Smooth muscle cell (in vitro differentiated cells): ENCODE measurements around the gene NUSAP1. TPM values are rescaled to one million over a fixed set of nuclear protein-coding genes. Genes with fewer than 3 reads are reported as not detected.

Experiments
- DNase-seq: peaks from one replicate; lab custom pipeline; 2025; ENCODE audit not compliant: unreplicated experiment; lab: John Stamatoyannopoulos, UW
- H2AFZ ChIP-seq: fragments of 200-600 bp; sonication (generic); 2 replicates; pipeline ENCODE4 v1.6.0; 2016; ENCODE audit warnings: antibody characterized with exemption, low read depth, mild to moderate bottlenecking
- H3F3A ChIP-seq: fragments of 200-600 bp; sonication (generic); 2 replicates; pipeline ENCODE4 v1.6.0; 2017; ENCODE audit warnings: antibody characterized with exemption, low read depth
- H3K27ac ChIP-seq: fragments of 200-600 bp; sonication (generic); 2 replicates; pipeline ENCODE4 v1.5.1; 2016; ENCODE audit warnings: low read depth, mild to moderate bottlenecking
- H3K27me3 ChIP-seq: fragments of 200-600 bp; sonication (generic); 2 replicates; pipeline ENCODE4 v1.6.1; 2016; ENCODE audit warnings: low read depth, mild to moderate bottlenecking
- H3K36me3 ChIP-seq: fragments of 200-600 bp; sonication (generic); 2 replicates; pipeline ENCODE4 v1.5.1; 2016; ENCODE audit warnings: low read depth
- H3K4me1 ChIP-seq: fragments of 200-600 bp; sonication (generic); 2 replicates; pipeline ENCODE4 v1.5.1; 2016; ENCODE audit warnings: low read depth
- H3K4me2 ChIP-seq: fragments of 200-600 bp; sonication (generic); 2 replicates; pipeline ENCODE4 v1.6.0; 2016; ENCODE audit warnings: mild to moderate bottlenecking
- H3K4me3 ChIP-seq: fragments of 200-600 bp; sonication (generic); 2 replicates; pipeline ENCODE4 v1.5.1; 2016; ENCODE audit warnings: mild to moderate bottlenecking
- H3K79me2 ChIP-seq: fragments of 200-600 bp; sonication (generic); 2 replicates; pipeline ENCODE4 v1.6.0; 2016; ENCODE audit warnings: low read depth, mild to moderate bottlenecking
- H3K9ac ChIP-seq: fragments of 200-600 bp; sonication (generic); 2 replicates; pipeline ENCODE4 v1.6.0; 2016; ENCODE audit warnings: low read depth
- H3K9me3 ChIP-seq: fragments of 200-600 bp; sonication (generic); replicated peaks from 2 replicates; pipeline ENCODE4 v1.5.1; 2016; ENCODE audit warnings: low read depth
- H4K20me1 ChIP-seq: fragments of 200-600 bp; sonication (generic); 2 replicates; pipeline ENCODE4 v1.6.0; 2016; ENCODE audit warnings: low read depth
- WGBS: methylation state at CpG from one replicate; pipeline ENCODE4 v1.1.7; 2016; ENCODE audit warnings: low lambda C conversion rate; 5-methylcytosine and 5-hydroxymethylcytosine counted together
- polyA plus RNA-seq: library from polyadenylated mRNA; unstranded; fragments of >200 nt; fragmentation: Nextera tagmentation; extraction: Ambion mirVana; gene quantifications from 2 replicates; pipeline ENCODE4 v1.2.1, GENCODE V29; 2016
- total RNA-seq: library from RNA; depleted of rRNA; stranded (reverse); fragments of >200 nt; gene quantifications from 2 replicates; pipeline ENCODE4 v1.2.3, GENCODE V29; 2014
- TF ChIP-seq, protein P1 (sequence below): fragments of 200-600 bp; sonication (generic); IDR thresholded peaks from 2 replicates; pipeline ENCODE4 v1.5.1; 2017; ENCODE audit warnings: borderline replicate concordance, mild to moderate bottlenecking, antibody characterized with exemption; ENCODE audit not compliant: insufficient read depth, poor library complexity, severe bottlenecking

The NUSAP1 gene
- total and polyA plus RNA-seq, 2 experiments from 2014 or later: 26.6 to 39.1 TPM

DNA sequence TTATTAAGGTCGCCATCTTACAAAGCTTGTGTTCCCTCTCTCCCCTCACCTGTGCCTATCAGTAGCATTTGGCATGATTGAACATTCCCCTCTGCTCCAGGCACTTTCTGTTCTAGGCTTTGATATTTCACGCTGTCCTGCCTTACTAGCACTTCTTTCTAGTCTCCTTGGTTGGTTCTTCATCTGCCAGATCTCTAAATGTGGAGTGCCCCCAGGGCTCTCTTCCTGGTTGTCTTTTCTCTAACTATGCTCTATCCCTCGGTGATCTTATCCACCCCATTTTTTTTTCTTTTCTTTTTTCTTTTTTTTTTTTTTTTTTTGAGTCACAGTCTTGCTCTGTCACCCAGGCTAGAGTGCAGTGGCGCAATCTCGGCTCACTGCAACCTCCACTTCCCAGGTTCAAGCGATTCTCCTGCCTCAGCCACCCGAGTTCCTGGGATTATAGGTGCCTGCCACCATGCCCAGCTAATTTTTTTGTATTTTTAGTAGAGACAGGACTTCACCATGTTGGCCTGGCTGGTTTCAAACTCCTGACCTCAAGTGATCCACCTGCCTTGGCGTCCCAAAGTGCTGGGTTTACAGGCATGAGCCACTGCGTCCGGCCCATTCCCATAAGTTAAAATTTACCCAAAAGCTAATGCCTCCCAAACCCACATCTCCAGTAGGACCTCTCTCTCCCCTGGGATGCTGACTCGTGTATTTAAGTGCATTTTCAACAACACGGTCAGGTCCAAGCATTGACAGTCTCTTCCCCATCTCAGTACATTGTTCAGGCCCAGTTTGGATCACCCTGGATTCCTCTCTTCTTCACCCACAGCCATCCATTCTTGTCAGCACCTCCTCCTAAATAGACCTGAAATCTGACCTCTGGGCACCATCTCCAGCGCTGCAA, 5.2 kb downstream of the NUSAP1 start:
- H3K4me3 ChIP-seq: no peak overlapping the region
- H3F3A ChIP-seq: no peaks in the 10 kb centered on the region
- 89% methylated on average over 13 of the region's 13 CpGs for WGBS
- no peaks in the 10 kb centered on the region for H3K9me3 ChIP-seq
- no peaks in the 10 kb centered on the region for H3K36me3 ChIP-seq
- peaks cover 68% of the 10 kb centered on the region for H3K79me2 ChIP-seq
- H3K9ac ChIP-seq: no peak overlapping the region
- no peak overlapping the region for H2AFZ ChIP-seq
- DNase-seq: no peak
- no peaks in the 10 kb centered on the region for H4K20me1 ChIP-seq
- H3K27ac ChIP-seq: no peak overlapping the region
- TF ChIP-seq, protein P1, sequence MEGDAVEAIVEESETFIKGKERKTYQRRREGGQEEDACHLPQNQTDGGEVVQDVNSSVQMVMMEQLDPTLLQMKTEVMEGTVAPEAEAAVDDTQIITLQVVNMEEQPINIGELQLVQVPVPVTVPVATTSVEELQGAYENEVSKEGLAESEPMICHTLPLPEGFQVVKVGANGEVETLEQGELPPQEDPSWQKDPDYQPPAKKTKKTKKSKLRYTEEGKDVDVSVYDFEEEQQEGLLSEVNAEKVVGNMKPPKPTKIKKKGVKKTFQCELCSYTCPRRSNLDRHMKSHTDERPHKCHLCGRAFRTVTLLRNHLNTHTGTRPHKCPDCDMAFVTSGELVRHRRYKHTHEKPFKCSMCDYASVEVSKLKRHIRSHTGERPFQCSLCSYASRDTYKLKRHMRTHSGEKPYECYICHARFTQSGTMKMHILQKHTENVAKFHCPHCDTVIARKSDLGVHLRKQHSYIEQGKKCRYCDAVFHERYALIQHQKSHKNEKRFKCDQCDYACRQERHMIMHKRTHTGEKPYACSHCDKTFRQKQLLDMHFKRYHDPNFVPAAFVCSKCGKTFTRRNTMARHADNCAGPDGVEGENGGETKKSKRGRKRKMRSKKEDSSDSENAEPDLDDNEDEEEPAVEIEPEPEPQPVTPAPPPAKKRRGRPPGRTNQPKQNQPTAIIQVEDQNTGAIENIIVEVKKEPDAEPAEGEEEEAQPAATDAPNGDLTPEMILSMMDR: no peak
- no peaks in the 10 kb centered on the region for H3K27me3 ChIP-seq
- no peak overlapping the region for H3K4me2 ChIP-seq
- peaks cover 14% of the 10 kb centered on the region for H3K4me1 ChIP-seq

DNA sequence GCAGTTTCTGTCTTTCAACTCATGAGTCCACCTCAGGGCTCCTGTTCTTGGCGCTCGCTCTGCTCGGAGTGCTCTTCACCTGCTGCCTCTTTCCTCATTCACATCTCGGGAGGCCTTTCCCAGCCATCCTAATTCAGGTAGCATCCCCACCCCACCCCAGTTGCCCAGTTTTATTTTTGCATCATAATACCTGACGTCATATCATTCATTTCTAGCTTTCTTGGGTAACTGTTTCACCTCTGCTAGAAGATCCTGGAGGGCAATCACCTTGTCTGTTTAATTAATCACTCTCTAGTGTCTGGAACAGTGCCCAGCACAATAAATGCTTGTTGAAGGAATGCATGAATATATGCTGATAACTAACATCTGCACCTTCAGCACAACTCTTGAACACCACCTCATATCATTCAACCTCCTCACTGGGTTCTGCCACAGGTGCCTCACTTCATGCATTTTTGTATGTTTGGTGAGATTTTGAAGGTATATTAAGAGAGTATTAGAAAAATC, 7.6 kb downstream of the NUSAP1 start:
- H3K27me3 ChIP-seq: no peaks in the 10 kb centered on the region
- no peaks in the 10 kb centered on the region for H3K36me3 ChIP-seq
- H3K4me3 ChIP-seq: no peak overlapping the region
- no peak overlapping the region for H3K9ac ChIP-seq
- TF ChIP-seq, protein P1: no peak
- no peak overlapping the region for H3K27ac ChIP-seq
- no peaks in the 10 kb centered on the region for H3K9me3 ChIP-seq
- WGBS: 98% methylated on average over 5 of the region's 5 CpGs
- no peak overlapping the region for H2AFZ ChIP-seq
- H3K4me1 ChIP-seq: peaks cover 5% of the 10 kb centered on the region
- DNase-seq: no peak
- no peak overlapping the region for H3K4me2 ChIP-seq
- H4K20me1 ChIP-seq: no peaks in the 10 kb centered on the region
- no peaks in the 10 kb centered on the region for H3F3A ChIP-seq
- H3K79me2 ChIP-seq: peaks cover 52% of the 10 kb centered on the region

DNA sequence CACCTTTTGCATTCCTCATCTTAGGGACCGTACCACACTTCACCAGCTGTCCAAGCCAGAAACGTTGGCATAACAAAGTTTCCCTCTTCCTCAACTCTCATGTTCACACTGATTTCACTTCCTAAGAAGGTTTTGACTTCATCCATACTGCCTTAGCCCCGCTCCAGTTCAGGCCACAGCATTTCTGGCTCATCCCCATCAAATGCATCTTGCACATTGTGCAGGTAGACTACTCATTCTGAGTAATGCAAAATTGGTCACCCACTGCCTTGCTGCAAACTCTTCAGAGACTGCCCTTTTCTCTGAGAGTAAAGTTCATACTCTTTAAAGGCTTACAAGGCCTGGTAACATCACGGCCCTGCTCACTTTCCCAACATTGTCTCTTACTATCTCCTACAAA, 8.8 kb downstream of the NUSAP1 start:
- H3K9ac ChIP-seq: no peak overlapping the region
- no peaks in the 10 kb centered on the region for H3K36me3 ChIP-seq
- H3K4me1 ChIP-seq: no peaks in the 10 kb centered on the region
- H3K9me3 ChIP-seq: no peaks in the 10 kb centered on the region
- no peak overlapping the region for H3K4me3 ChIP-seq
- H2AFZ ChIP-seq: no peak overlapping the region
- H3K4me2 ChIP-seq: no peak overlapping the region
- no peaks in the 10 kb centered on the region for H3K27me3 ChIP-seq
- no peak overlapping the region for H3K27ac ChIP-seq
- H3F3A ChIP-seq: no peaks in the 10 kb centered on the region
- TF ChIP-seq, protein P1: no peak
- no peaks in the 10 kb centered on the region for H4K20me1 ChIP-seq
- no peak for DNase-seq
- WGBS: over 99% methylated on average over 4 of the region's 4 CpGs
- peaks cover 42% of the 10 kb centered on the region for H3K79me2 ChIP-seq
